Measurements from ENCODE around the gene SERP1. TPM values are rescaled to one million over a fixed set of nuclear protein-coding genes. Genes with fewer than 3 reads are reported as not detected.

The SERP1 gene
- total RNA-seq, 1 experiment from 2014 or later, result 91.7 TPM

GRCh38 chr3:150494411-150494977, 51.8 kb downstream of the SERP1 start:
- intact Hi-C loops (cut with micrococcal nuclease; ENCODE audit: unreplicated experiment), result loop anchor here (2.0 to 10.0 kb wide), 2 partner anchors 266 to 530 kb away; no protein-coding TSS in a partner anchor
- Histone ChIP-seq H3K27ac (ENCODE audit: low read depth, low read length, poor library complexity, severe bottlenecking) (no peak overlapping the region), H3K36me3 (ENCODE audit: insufficient read depth, low read length, poor library complexity, severe bottlenecking) (no peaks in the 10 kb centered on the region), H3K27me3 (replicated peaks; ENCODE audit: insufficient read depth, low read depth, low read length, poor library complexity) (no peaks in the 10 kb centered on the region), H3K4me1 (ENCODE audit: insufficient read depth, low read length, poor library complexity, severe bottlenecking) (no peaks in the 10 kb centered on the region), H3K9me3 (ENCODE audit: low read depth, low read length, poor library complexity, severe bottlenecking) (no peaks in the 10 kb centered on the region), H3K4me3 (ENCODE audit: low read depth, low read length, poor library complexity, severe bottlenecking) (no peak overlapping the region)
- ChIA-PET POLR2A (ENCODE audit: low non-redundant PET) (interaction anchor here (0.7 kb wide), 1 partner anchor 117 kb away, joined by 4 read pairs; no protein-coding TSS in a partner anchor), CTCF (interaction anchor here (1.6 kb wide), 2 partner anchors 84 to 208 kb away, joined by 7 to 13 read pairs; no protein-coding TSS in a partner anchor)
- TF ChIP-seq EZH2 (IDR thresholded peaks at IDR 0.05; ENCODE audit: borderline replicate concordance, low read depth, low read length, poor library complexity, severe bottlenecking) (no peak), CTCF (conservative IDR thresholded peaks at IDR 0.05; ENCODE audit: low read depth, low read length) (no peak)
- no peak for DNase-seq (ENCODE audit: low spot score)
- BruUV-seq (replicated peaks), result no TSS peak

Other genes with a start within 250 kb of the SERP1 start
- gene TSC22D2, start 138.2 kb downstream of the SERP1 start, total RNA-seq (2021), result 28.8 and 28.9 TPM in 2 replicates
- gene EIF2A, start 291 bp upstream of the SERP1 start, total RNA-seq (2021), result 105 and 113 TPM in 2 replicates
- gene SELENOT, start 56.8 kb upstream of the SERP1 start, total RNA-seq (2021), result 99.4 and 108 TPM in 2 replicates
- 0.24 and 0.32 TPM in 2 replicates for gene ERICH6, start 157.4 kb upstream of the SERP1 start, total RNA-seq (2021)
- 26.8 and 28.8 TPM in 2 replicates for gene SIAH2, start 216.7 kb upstream of the SERP1 start, total RNA-seq (2021)